Heart right ventricle (tissue), 16 donors: ENCODE measurements around the gene SPEG. TPM values are rescaled to one million over a fixed set of nuclear protein-coding genes. Genes with fewer than 3 reads are reported as not detected.
A peak's percentile ranks its signal among the peaks of the same experiment; 100 is the strongest.

ENCODE experiments used
- ATAC-seq, 8 donors: fragments of 200-7000 bp; cut with Tn5 transposase; one replicate each; pipeline ENCODE4 v1.9.1; 2020; ENCODE audit warnings: mild to moderate bottlenecking in 8 of 8, moderate library complexity in 8 of 8, moderate number of reproducible peaks in 1 of 8
- DNase-seq, 2 donors: peaks; one replicate each; pipeline ENCODE4 v3.0.0-alpha.2; 2020
- H3K27ac ChIP-seq, 10 donors: fragments of 200-600 bp; sonication (generic) in 2 of 10; one replicate each; pipeline versions ENCODE4 v1.5.0 to v1.8.0; 2020 to 2022; ENCODE audit warnings: mild to moderate bottlenecking in 3 of 10
- H3K27me3 ChIP-seq, 7 donors: fragments of 200-600 bp; one replicate each; pipeline ENCODE4 v1.8.0; 2021 to 2022; ENCODE audit warnings: mild to moderate bottlenecking in 2 of 7
- H3K36me3 ChIP-seq, 9 donors: fragments of 200-600 bp; sonication (generic) in 1 of 9; one replicate each; pipeline versions ENCODE4 v1.5.0 to v1.8.0; 2020 to 2022; ENCODE audit warnings: mild to moderate bottlenecking in 2 of 9
- H3K4me1 ChIP-seq, 9 donors: fragments of 200-600 bp; sonication (generic) in 1 of 9; one replicate each; pipeline versions ENCODE4 v1.5.0 to v1.8.0; 2020 to 2022; ENCODE audit warnings: mild to moderate bottlenecking in 4 of 9
- H3K4me3 ChIP-seq, 10 donors: fragments of 200-600 bp; sonication (generic) in 2 of 10; one replicate each; pipeline versions ENCODE4 v1.5.0 to v1.8.0; 2020 to 2022; ENCODE audit warnings: mild to moderate bottlenecking in 7 of 10, moderate library complexity in 2 of 10
- H3K9me3 ChIP-seq, 11 donors: fragments of 200-600 bp in 10 of 11; sonication (generic) in 2 of 11; one replicate each; pipeline versions ENCODE4 v1.5.0 to v1.8.0; 2013 to 2022; ENCODE audit warnings: mild to moderate bottlenecking in 2 of 11, control low read depth in 1 of 11, moderate library complexity in 1 of 11
- WGBS, 2 donors: extraction: QIAGEN DNeasy Blood & Tissue Kit; methylation state at CpG; one replicate each; pipeline ENCODE4 v1.1.7; 2013; ENCODE audit warnings: inconsistent platforms in 1 of 2; 5-methylcytosine and 5-hydroxymethylcytosine counted together
- intact Hi-C, 10 donors: fragments of 100-400 bp; cut with DNase I; formaldehyde crosslinking; loops; one replicate each; pipeline versions ENCODE4 v1.11.1 to v1.14.2; 2022
- polyA plus RNA-seq, 2 donors: library from polyadenylated mRNA; stranded (reverse); fragments of 200-250 nt; gene quantifications; one replicate each; pipeline ENCODE4 v1.2.3, GENCODE V29; 2013
- total RNA-seq, 10 donors: library from RNA; stranded (reverse); fragmentation: NEBNext Ultra II Directional in 3 of 10; extraction: Animal tissue kit (Norgen Biotek cat#: 25700) in 3 of 10; gene quantifications; one replicate each; pipeline versions ENCODE4 v1.2.1 to v1.2.4, GENCODE V29; 2021 to 2023
- TF ChIP-seq, protein P1 (sequence below), 9 donors: fragments of 200-600 bp; sonication (generic) in 2 of 9; IDR thresholded peaks; one replicate each; pipeline versions ENCODE4 v1.5.0 to v1.8.0; 2021 to 2022; ENCODE audit warnings: antibody characterized with exemption in 9 of 9, mild to moderate bottlenecking in 5 of 9, moderate library complexity in 1 of 9
- donor health status: Arrhythmogenic right ventricular cardiomyopathy.
- donor health status: ischemic (EF 13 %, LVEDD 7.1; RV severe dilation, severe dysfunction).
- donor health status: healthy with polysubstance abuse.
- donor health status: DM: no; HTN: yes; CAD: no.
- donor health status: DM: no; HTN: no; CAD: no.
- donor health status: ischemic (EF 25% LVEDD 6.9; RV normal size, moderate dysfunction).
- donor health status: ischemic (EF 25% LVEDD 5.7; RV mildly dilated, moderate dysfunction).
- donor health status: healthy.
- donor health status: DM: yes; HTN: yes; CAD: no.
- donor health status: Ischemic cardiomyopathy.
- donor health status: ischemic (EF 35%, LVEDD 5.7; RV mildly dilated, moderate dysfunction).
- donor health status: nonischemic (EF 11% LVEDD 7.7; RV severe dilation, severe dysfunction).
- donor health status: DM: yes; HTN: yes; CAD: no.
- donor health status: PGD.
- donor health status: ischemic (EF 29% LVEDD 5.4; RV normal size, mild dysfunction).
- donor health status: nonischemic (EF 23%, LVEDD 6.1; RV moderate dilation, normal function).

The SPEG gene
- total and polyA plus RNA-seq, 12 donors, result 62.9 to 151 (median 120) TPM

DNA sequence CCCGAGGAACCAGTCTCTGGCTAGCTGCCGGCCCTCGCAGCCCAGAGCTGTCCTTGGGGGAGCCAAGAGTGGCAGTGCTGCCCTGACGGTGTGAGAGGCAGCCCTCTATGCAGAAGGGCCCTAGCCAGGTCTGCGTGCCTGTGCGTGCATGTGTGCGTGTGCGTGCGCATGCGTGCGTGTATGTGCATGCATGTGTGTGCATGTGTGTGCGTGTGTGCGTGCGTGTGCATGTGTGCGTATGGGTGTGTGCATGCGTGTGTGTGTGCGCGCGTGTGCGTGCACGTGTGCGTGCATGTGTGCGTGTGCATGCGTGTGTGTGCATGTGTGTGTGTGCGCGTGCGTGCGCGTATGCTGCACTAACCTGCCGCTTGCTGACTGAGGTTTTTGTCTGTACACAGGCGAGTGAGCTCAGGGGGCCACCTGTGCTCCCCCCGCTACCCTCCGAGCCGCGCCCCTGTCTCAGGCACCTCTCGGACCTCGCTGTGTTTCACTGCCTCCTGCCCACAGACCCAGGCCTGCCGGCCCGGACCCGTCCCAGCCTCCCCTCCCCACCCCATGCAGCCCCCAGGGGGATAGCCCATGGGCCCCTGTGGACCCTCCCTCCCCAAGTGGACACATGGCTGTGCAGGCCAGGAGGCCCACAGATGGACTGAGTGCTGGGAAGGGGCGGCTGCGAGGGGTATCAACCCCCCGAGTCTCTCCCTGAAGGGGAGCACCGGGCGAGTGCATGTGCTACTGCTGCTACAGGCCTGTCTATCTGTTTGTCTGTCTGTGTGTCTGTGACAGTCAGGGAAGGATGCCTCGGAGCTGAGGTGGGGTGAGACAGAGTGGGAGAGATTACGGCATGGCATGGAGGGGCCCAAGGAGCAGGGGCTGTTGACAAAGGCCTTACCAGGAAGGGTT is 31.3 kb downstream of the SPEG start:
- H3K27me3 ChIP-seq, result no peaks in the 10 kb centered on the region
- no peak overlapping the region for H3K4me3 ChIP-seq
- DNase-seq (no peak), ATAC-seq (no peak)
- TF ChIP-seq, protein P1, sequence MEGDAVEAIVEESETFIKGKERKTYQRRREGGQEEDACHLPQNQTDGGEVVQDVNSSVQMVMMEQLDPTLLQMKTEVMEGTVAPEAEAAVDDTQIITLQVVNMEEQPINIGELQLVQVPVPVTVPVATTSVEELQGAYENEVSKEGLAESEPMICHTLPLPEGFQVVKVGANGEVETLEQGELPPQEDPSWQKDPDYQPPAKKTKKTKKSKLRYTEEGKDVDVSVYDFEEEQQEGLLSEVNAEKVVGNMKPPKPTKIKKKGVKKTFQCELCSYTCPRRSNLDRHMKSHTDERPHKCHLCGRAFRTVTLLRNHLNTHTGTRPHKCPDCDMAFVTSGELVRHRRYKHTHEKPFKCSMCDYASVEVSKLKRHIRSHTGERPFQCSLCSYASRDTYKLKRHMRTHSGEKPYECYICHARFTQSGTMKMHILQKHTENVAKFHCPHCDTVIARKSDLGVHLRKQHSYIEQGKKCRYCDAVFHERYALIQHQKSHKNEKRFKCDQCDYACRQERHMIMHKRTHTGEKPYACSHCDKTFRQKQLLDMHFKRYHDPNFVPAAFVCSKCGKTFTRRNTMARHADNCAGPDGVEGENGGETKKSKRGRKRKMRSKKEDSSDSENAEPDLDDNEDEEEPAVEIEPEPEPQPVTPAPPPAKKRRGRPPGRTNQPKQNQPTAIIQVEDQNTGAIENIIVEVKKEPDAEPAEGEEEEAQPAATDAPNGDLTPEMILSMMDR (IDR thresholded peaks at IDR 0.05), result no peak
- H3K36me3 ChIP-seq, result peaks cover 0 to 37% (median 0%) of the 10 kb centered on the region in 9 donors
- WGBS, 2 donors, result 86 to 88% methylated on average over 47 of the region's 47 CpGs
- no peaks in the 10 kb centered on the region for H3K9me3 ChIP-seq
- peaks cover 0 to 92% (median 31%) of the 10 kb centered on the region in 9 donors for H3K4me1 ChIP-seq
- intact Hi-C loops, result no loop called here
- peak overlapping the region in 5 of 10 donors; percentile 48 to 96 (median 53) for H3K27ac ChIP-seq

- no peak overlapping the region for H3K4me3 ChIP-seq
- ATAC-seq (no peak), DNase-seq (no peak)
- H3K27ac ChIP-seq, result peak overlapping the region in 5 of 10 donors; percentile 40 to 78 (median 53)
- intact Hi-C loops, result no loop called here
- TF ChIP-seq, protein P1 (IDR thresholded peaks at IDR 0.05), result no peak
- peaks cover 0 to 44% (median 0%) of the 10 kb centered on the region in 9 donors for H3K36me3 ChIP-seq
- H3K9me3 ChIP-seq, result no peaks in the 10 kb centered on the region
- WGBS, 2 donors, result 68 to 71% methylated on average over 28 of the region's 28 CpGs
- no peaks in the 10 kb centered on the region for H3K27me3 ChIP-seq
- H3K4me1 ChIP-seq, result peaks cover 0 to 87% (median 31%) of the 10 kb centered on the region in 9 donors
These were observed 32.4 kb downstream of the SPEG start for GRCh38 chr2:219466816-219467735.

DNA sequence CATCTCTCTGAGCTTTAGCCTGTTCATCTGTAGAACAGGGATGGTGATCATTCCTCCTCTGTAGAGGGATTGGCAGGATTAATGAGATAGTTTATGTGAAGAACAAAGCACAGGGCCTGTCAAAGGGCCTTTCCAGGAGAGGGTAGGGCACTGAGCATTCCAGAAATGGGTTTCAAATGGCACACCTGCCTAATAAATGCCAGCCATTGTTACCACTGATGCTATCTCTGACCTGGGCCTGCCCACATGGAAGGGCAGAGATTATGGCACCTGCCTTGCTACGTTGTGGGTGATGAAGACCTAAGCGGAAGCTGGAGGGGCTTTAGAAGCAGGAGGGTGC is 33.1 kb downstream of the SPEG start:
- ATAC-seq, result no peak
- no peak for DNase-seq
- no peaks in the 10 kb centered on the region for H3K27me3 ChIP-seq
- intact Hi-C loops, result no loop called here
- peak overlapping the region in 3 of 10 donors; percentile 39 to 78 (median 63) for H3K27ac ChIP-seq
- TF ChIP-seq, protein P1 (IDR thresholded peaks at IDR 0.05), result no peak
- 69 to 72% methylated on average over 2 of the region's 2 CpGs for WGBS, 2 donors
- peaks cover 0 to 42% (median 0%) of the 10 kb centered on the region in 9 donors for H3K36me3 ChIP-seq
- no peak overlapping the region for H3K4me3 ChIP-seq
- peaks cover 0 to 81% (median 31%) of the 10 kb centered on the region in 9 donors for H3K4me1 ChIP-seq
- no peaks in the 10 kb centered on the region for H3K9me3 ChIP-seq
